GM12864 (cell line): ENCODE data around the gene GOLGA8B.

Source experiments
- DNase-seq: peaks from one replicate; pipeline ENCODE4 v3.0.0-alpha.2; 2011; ENCODE audit warnings: low read depth
- H3K4me3 ChIP-seq: 2 replicates; pipeline ENCODE4 v1.5.1; 2011; ENCODE audit warnings: mild to moderate bottlenecking, low read depth, low read length, control low read depth
- TF ChIP-seq, protein P1 (sequence below): IDR thresholded peaks from 2 replicates; pipeline ENCODE4 v1.5.1; 2011; ENCODE audit warnings: low read depth, mild to moderate bottlenecking, moderate library complexity, low read length, control low read depth, inconsistent platforms; ENCODE audit errors: missing control alignments

Gene GOLGA8B

DNA sequence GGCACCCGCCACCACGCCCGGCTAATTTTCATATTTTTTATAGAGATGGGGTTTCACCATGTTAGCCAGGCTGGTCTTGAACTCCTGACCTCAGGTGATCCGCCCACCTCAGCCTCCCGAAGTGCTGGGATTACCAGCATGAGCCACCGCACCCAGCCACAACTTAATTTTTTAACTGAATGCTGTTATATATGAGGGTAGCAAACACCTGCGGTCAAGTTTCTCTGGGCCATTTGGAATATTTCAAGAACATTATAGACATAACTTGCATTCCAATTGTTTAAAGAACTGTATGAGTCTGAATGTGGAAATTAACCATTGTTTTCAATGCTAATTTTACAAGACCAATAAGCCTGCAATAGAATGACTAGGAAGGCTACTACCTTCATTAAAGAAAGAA lies 35.7 kb upstream of the GOLGA8B start:
- DNase-seq = no peak
- TF ChIP-seq, protein P1, sequence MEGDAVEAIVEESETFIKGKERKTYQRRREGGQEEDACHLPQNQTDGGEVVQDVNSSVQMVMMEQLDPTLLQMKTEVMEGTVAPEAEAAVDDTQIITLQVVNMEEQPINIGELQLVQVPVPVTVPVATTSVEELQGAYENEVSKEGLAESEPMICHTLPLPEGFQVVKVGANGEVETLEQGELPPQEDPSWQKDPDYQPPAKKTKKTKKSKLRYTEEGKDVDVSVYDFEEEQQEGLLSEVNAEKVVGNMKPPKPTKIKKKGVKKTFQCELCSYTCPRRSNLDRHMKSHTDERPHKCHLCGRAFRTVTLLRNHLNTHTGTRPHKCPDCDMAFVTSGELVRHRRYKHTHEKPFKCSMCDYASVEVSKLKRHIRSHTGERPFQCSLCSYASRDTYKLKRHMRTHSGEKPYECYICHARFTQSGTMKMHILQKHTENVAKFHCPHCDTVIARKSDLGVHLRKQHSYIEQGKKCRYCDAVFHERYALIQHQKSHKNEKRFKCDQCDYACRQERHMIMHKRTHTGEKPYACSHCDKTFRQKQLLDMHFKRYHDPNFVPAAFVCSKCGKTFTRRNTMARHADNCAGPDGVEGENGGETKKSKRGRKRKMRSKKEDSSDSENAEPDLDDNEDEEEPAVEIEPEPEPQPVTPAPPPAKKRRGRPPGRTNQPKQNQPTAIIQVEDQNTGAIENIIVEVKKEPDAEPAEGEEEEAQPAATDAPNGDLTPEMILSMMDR = no peak
- no peak overlapping the region for H3K4me3 ChIP-seq

DNA sequence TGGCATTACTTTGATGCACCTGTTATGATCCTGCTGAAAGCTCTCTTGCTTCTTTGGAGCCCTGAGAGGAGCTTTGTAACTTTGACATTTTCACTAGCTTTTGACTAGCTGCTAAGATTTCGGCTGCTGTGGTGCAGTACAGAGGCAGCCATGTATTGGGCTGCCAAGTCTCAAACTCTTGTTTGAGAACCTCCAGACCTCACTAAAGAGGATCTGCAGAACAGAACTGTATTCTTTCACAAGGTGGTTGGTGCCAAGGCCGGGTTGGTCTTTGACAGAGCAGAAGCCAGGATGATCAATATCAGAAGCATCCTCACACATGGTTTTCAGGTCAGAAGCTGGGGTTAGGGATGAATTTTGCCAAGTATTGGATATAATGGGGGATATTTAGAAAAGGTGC lies 34.6 kb upstream of the GOLGA8B start:
- H3K4me3 ChIP-seq = no peak overlapping the region
- TF ChIP-seq, protein P1 = no peak
- no peak for DNase-seq

DNA sequence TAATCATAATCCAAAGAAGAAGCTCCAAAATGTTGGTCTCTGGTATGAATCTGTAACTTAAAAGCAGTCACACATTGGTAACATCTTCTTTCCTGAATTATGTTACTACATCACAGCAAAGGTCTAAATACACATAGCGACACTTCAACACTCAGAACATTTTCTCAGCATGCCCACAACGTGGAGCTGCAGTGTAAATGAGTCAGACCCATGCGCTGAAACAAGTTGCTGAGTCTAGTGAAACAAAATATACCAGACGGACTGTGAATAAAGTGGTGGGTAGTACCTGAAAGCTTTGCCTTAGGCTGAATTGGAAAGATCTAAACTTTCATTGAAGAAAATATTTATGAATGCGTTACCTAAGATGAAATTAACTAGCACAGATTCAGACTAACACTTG lies 33.2 kb upstream of the GOLGA8B start:
- TF ChIP-seq, protein P1 = peak; percentile 4
- no peak for DNase-seq
- no peak overlapping the region for H3K4me3 ChIP-seq

DNA sequence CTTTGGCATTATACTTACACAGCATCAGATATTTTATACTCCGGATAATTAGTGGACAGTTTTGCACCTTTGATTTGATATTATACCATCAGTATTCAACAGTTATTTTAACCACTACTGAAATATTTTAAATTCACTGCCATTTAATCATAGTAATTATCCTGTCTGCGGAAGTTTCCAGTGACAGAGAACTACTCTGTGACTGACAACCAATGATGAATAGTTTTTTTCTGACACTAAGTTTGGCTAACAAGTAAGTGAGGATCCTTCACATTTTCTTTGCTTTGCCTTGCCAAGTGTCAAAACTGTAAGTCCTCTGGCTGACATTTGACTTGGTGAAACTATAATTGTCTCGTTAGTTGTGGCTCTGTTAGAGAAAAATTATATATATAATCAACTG lies 30.5 kb upstream of the GOLGA8B start:
- TF ChIP-seq, protein P1 = no peak
- DNase-seq = no peak
- H3K4me3 ChIP-seq = no peak overlapping the region

DNA sequence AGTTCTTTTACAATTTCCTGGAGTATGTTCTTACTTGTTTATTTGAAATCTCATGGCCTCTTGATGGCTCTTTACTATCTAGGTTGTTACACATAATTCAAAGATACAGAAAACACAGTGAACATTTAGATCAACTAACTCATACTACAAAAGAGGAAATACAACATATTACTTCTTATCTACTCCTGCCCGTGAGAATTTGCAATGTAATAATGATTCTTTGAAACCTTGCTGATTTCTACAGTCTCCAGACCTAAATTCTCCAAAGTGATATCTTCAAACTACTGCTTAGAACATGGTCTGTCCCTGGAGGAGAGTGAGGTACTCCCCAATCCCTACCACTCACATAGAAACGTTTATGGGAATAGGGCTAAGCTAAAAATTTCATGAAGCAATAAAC lies 29.9 kb upstream of the GOLGA8B start:
- no peak for DNase-seq
- H3K4me3 ChIP-seq = no peak overlapping the region
- TF ChIP-seq, protein P1 = no peak

DNA sequence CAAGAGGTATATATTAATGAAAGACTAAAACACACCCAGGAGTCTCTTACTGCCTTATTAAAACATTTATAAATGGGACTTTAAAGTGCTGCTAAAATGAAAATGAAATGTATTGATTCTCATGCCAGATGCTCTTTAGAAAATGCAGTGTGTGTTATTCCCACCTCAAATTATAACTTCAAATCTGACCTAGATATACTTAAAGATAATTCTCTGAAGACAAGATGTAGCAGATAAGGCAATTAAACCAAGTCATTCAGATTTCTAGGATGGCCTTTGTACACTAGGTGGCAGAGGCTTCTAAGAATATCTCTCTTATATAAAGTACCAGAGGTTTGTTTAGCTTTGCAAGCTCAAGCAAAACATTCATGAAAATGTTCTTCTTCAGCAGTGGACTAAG lies 26.9 kb upstream of the GOLGA8B start:
- no peak for DNase-seq
- TF ChIP-seq, protein P1 = peak; percentile 28
- H3K4me3 ChIP-seq = no peak overlapping the region
